Hematopoietic multipotent progenitor cell treated with erythropoietin and hydrocortisone succinate and interleukin-3 and kit ligand, for 17 days (in vitro differentiated cells): ENCODE measurements around the gene COL23A1.
"Not testable (repeated sequence)": the region's sequence is repeated elsewhere in the genome, so short reads cannot be mapped to it uniquely, and the experiment has no call there.

Experiments
- DNase-seq: peaks from one replicate; pipeline ENCODE4 v3.0.0-alpha.2; 2015; ENCODE audit warnings: low spot score

The COL23A1 gene

GRCh38 chr5:178323541-178323865 is 266.7 kb downstream of the COL23A1 start:
- DNase-seq, result no peak

- DNase-seq, result no peak
Observed at GRCh38 chr5:178322736-178323540, 267.3 kb downstream of the COL23A1 start.

- DNase-seq, result no peak
Observed at GRCh38 chr5:178320281-178320855, 269.8 kb downstream of the COL23A1 start.

GRCh38 chr5:178319541-178320041 is 270.6 kb downstream of the COL23A1 start:
- no peak for DNase-seq

- DNase-seq, result no peak
Observed at GRCh38 chr5:178318893-178319292, 271.3 kb downstream of the COL23A1 start.

GRCh38 chr5:178318382-178318781 is 271.8 kb downstream of the COL23A1 start:
- DNase-seq, result no peak

- DNase-seq, result not testable (repeated sequence)
Observed at GRCh38 chr5:178317727-178318126, 272.5 kb downstream of the COL23A1 start.

GRCh38 chr5:178314961-178315820 is 275.0 kb downstream of the COL23A1 start:
- no peak for DNase-seq

GRCh38 chr5:178314061-178314660 is 276.0 kb downstream of the COL23A1 start:
- no peak for DNase-seq

- DNase-seq, result no peak
Observed at GRCh38 chr5:178313316-178313715, 276.9 kb downstream of the COL23A1 start.

- no peak for DNase-seq
Observed at GRCh38 chr5:178312880-178313282, 277.3 kb downstream of the COL23A1 start.

GRCh38 chr5:178310130-178310865 is 279.9 kb downstream of the COL23A1 start:
- no peak for DNase-seq

GRCh38 chr5:178309271-178310013 is 280.8 kb downstream of the COL23A1 start:
- DNase-seq, result no peak

- DNase-seq, result no peak
Observed at GRCh38 chr5:178308541-178309092, 281.6 kb downstream of the COL23A1 start.

- no peak for DNase-seq
Observed at GRCh38 chr5:178307267-178308045, 282.7 kb downstream of the COL23A1 start.

GRCh38 chr5:178306430-178307225 is 283.6 kb downstream of the COL23A1 start:
- no peak for DNase-seq

GRCh38 chr5:178305801-178306200 is 284.4 kb downstream of the COL23A1 start:
- no peak for DNase-seq

GRCh38 chr5:178304761-178305645 is 285.2 kb downstream of the COL23A1 start:
- DNase-seq, result no peak
